Colonic mucosa (tissue), 4 donors: ENCODE data around the gene TRIM45. TPM values are rescaled to one million over a fixed set of nuclear protein-coding genes. Genes with fewer than 3 reads are reported as not detected.
A peak's percentile ranks its signal among the peaks of the same experiment; 100 is the strongest.

Experiments used
- DNase-seq: peaks from one replicate; pipeline ENCODE4 v3.0.0-alpha.2; 2020
- H3K27ac ChIP-seq: fragments of 200-600 bp; one replicate; pipeline ENCODE4 v1.8.0; 2021
- H3K27me3 ChIP-seq: fragments of 200-600 bp; one replicate; pipeline ENCODE4 v1.8.0; 2021
- H3K36me3 ChIP-seq: fragments of 200-600 bp; one replicate; pipeline ENCODE4 v1.8.0; 2021
- H3K4me1 ChIP-seq: fragments of 200-600 bp; one replicate; pipeline ENCODE4 v1.8.0; 2021; ENCODE audit warnings: mild to moderate bottlenecking
- H3K4me3 ChIP-seq: fragments of 200-600 bp; one replicate; pipeline ENCODE4 v1.8.0; 2021
- H3K9ac ChIP-seq, 2 donors: one replicate each; pipeline ENCODE4 v1.7.0; 2013; ENCODE audit warnings: control low read depth in 2 of 2, low read depth in 2 of 2, low read length in 2 of 2
- H3K9me3 ChIP-seq: fragments of 200-600 bp; one replicate; pipeline ENCODE4 v1.8.0; 2021
- intact Hi-C: fragments of 100-400 bp; cut with DNase I; formaldehyde crosslinking; loops from one replicate; pipeline ENCODE4 v1.14.1; 2022
- total RNA-seq, 2 donors: library from RNA; stranded (reverse); fragmentation: NEBNext Ultra II Directional in 1 of 2; extraction: Animal tissue kit (Norgen Biotek cat#: 25700) in 1 of 2; gene quantifications; one replicate each; pipeline ENCODE4 v1.2.1, GENCODE V29; 2021
- TF ChIP-seq, protein P1 (sequence below): fragments of 200-600 bp; IDR thresholded peaks from one replicate; pipeline ENCODE4 v1.8.0; 2022; ENCODE audit warnings: antibody characterized with exemption, mild to moderate bottlenecking
- donor health status: healthy.
- donor health status: DM: no; HTN: no; CAD: no.
- donor health status: DM: no; HTN: no; CAD: no.

Gene TRIM45, protein sequence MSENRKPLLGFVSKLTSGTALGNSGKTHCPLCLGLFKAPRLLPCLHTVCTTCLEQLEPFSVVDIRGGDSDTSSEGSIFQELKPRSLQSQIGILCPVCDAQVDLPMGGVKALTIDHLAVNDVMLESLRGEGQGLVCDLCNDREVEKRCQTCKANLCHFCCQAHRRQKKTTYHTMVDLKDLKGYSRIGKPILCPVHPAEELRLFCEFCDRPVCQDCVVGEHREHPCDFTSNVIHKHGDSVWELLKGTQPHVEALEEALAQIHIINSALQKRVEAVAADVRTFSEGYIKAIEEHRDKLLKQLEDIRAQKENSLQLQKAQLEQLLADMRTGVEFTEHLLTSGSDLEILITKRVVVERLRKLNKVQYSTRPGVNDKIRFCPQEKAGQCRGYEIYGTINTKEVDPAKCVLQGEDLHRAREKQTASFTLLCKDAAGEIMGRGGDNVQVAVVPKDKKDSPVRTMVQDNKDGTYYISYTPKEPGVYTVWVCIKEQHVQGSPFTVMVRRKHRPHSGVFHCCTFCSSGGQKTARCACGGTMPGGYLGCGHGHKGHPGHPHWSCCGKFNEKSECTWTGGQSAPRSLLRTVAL
- 1 to 10 TPM; 1.2 to 4.1 TPM for total RNA-seq

DNA sequence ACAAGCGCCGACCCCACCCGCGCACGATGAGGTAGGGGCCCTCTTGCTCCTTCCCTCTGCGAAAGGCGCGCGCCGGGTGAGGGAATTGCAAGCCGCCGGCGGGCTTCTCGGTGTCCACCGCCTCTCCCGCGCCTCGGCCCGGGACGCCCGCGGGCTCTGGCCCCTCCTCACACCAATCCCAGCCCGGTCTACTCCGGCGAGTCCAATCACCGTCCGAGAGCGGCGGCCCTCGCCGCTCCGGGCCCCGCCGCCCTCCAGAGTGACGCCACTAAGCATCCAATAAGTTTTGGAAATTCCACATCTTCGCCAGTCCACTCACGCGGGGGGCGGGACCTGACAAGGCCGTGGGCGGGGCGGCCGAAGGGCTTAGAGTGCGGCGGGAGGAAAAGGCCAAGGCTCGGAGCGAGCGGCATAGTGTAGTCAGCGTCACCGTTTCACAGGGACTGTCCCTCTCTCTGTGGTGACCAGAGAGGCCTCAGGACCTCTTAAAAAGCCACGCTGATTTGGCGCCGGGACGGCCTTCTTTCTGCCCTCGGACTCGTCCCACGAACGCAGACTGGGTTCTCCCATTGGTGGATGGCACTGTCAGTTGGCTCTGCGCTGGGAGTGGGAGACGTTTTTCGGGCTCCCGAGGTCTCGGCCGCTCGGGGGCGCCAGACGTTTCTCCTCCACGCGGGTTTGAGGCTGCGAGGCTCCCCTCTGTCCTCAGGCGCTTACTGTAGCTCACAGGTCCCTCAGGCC is at the start of gene TRIM45:
Gene TRIM45 (minus strand): TSS at position 161 of the 741 bp plus-strand sequence. CDS start 548 bp downstream, outside the sequence.
- H3K9me3 ChIP-seq: no peaks in the 10 kb centered on the region
- peak; percentile 97 for DNase-seq
- H3K36me3 ChIP-seq: no peaks in the 10 kb centered on the region
- peak within 1 kb of the TSS; percentile 68 to 72 for H3K9ac ChIP-seq
- peak within 1 kb of the TSS; percentile 72 for H3K27ac ChIP-seq
- TF ChIP-seq, protein P1, sequence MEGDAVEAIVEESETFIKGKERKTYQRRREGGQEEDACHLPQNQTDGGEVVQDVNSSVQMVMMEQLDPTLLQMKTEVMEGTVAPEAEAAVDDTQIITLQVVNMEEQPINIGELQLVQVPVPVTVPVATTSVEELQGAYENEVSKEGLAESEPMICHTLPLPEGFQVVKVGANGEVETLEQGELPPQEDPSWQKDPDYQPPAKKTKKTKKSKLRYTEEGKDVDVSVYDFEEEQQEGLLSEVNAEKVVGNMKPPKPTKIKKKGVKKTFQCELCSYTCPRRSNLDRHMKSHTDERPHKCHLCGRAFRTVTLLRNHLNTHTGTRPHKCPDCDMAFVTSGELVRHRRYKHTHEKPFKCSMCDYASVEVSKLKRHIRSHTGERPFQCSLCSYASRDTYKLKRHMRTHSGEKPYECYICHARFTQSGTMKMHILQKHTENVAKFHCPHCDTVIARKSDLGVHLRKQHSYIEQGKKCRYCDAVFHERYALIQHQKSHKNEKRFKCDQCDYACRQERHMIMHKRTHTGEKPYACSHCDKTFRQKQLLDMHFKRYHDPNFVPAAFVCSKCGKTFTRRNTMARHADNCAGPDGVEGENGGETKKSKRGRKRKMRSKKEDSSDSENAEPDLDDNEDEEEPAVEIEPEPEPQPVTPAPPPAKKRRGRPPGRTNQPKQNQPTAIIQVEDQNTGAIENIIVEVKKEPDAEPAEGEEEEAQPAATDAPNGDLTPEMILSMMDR: peak; percentile 65
- no peaks in the 10 kb centered on the region for H3K27me3 ChIP-seq
- intact Hi-C loops: no loop called here
- H3K4me3 ChIP-seq: peak within 1 kb of the TSS; percentile 45
- H3K4me1 ChIP-seq: no peaks in the 10 kb centered on the region

DNA sequence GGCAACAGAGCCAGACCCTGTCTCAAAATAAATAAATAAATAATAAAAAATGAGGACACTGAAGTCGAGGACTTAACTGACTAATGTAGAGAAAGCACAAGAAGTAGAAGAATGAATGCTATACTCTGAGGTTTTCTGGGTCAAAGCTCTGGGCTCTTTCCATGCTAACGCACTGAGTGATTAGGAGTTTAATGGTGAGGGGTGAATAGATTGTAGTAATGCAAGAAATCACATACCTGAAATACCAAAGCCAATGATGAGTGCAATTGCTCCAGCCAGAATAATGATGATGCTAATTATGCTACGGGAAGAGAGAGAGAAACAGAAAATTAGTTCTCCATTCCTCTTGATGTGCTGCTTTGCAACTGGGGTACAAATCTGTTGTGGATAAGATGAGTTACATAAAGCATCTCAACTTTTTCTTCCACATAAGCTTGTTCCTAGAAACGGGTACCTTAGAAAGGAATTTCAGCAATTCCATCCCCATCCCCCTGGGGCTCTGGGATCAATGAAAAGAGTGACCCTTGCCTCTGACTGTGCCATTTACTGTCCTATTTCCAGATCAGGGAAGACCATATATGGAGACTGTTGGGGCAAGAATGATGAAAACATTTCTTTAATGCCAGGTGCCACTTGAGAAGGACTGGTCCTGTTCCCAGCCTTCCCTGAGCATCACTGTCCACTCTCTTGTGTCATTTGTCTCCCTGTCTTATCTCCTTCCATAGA is 48.5 kb upstream of the TRIM45 start:
- Histone ChIP-seq H3K27me3 (no peaks in the 10 kb centered on the region), H3K4me1 (no peaks in the 10 kb centered on the region), H3K36me3 (no peaks in the 10 kb centered on the region), H3K9me3 (no peaks in the 10 kb centered on the region), H3K27ac (no peak overlapping the region), H3K4me3 (no peak overlapping the region), H3K9ac (no peak overlapping the region)
- intact Hi-C loops: no loop called here
- no peak for DNase-seq
- TF ChIP-seq, protein P1: no peak

DNA sequence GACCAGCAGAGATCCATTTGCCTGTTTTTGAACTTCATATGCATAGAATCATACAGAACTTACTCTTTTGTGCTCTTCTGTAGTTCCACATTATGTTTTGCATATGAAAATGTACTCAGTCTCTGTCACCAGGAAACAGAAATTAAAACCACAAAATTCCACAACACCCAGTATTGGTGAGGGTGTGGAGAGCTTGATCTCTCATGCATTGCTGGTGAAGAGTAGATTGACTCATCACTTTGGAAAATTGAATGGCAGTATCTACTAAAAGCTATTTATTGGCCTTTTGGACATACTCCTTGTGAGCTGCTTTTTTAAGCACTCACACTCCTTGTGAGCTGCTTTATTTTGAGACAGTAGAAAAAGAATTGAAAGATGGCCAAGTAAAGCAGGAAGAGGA is 45.9 kb upstream of the TRIM45 start:
- no peak for DNase-seq
- Histone ChIP-seq H3K4me3 (no peak overlapping the region), H3K27me3 (no peaks in the 10 kb centered on the region), H3K4me1 (no peaks in the 10 kb centered on the region), H3K9me3 (no peaks in the 10 kb centered on the region), H3K9ac (no peak overlapping the region), H3K36me3 (no peaks in the 10 kb centered on the region), H3K27ac (no peak overlapping the region)
- intact Hi-C loops: no loop called here
- TF ChIP-seq, protein P1: no peak

DNA sequence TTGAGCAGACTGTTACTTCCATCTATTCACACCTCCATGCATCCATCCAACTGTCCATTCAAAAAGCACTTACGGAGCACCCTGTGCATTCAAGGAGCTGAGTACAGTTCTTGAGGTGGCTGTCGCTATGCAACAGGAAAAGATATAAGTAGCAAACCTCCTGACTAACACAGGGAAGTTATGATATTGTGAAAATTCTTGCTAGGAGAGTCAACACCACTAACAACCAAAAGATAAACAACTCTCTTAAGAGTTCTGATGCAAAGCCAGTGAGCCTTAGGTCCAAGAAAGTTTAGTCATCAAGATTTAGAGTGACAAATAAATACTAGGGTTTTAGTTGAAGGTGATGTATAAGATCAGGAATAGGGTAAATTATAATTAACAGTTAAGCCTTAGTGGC is 44.5 kb upstream of the TRIM45 start:
- no peak for DNase-seq
- no peak overlapping the region for H3K9ac ChIP-seq
- intact Hi-C loops: no loop called here
- TF ChIP-seq, protein P1: no peak
- no peaks in the 10 kb centered on the region for H3K27me3 ChIP-seq
- H3K36me3 ChIP-seq: no peaks in the 10 kb centered on the region
- no peaks in the 10 kb centered on the region for H3K9me3 ChIP-seq
- no peaks in the 10 kb centered on the region for H3K4me1 ChIP-seq
- H3K4me3 ChIP-seq: no peak overlapping the region
- H3K27ac ChIP-seq: no peak overlapping the region

DNA sequence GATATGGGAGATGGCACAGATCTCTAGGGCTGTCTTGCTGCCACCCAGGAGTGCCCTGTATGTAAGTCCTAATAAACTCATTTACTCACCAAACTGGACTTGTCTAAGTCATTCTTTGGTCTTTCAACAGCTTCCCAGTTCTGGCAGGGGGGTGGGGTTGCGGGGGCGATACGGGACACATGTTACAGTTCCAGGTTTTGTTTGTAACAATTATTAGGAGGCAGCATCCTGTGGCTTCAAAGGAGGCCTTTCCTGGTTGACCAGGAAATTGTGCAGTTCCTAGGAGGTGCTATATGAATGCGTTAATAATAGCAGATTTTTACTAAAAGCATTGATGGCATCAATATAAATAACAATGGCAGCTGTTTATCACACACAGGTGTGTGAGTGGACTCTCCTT is 42.7 kb upstream of the TRIM45 start:
- H3K4me1 ChIP-seq: no peaks in the 10 kb centered on the region
- DNase-seq: no peak
- TF ChIP-seq, protein P1: no peak
- H3K4me3 ChIP-seq: no peak overlapping the region
- no peak overlapping the region for H3K27ac ChIP-seq
- no peaks in the 10 kb centered on the region for H3K36me3 ChIP-seq
- H3K27me3 ChIP-seq: no peaks in the 10 kb centered on the region
- no peak overlapping the region for H3K9ac ChIP-seq
- no peaks in the 10 kb centered on the region for H3K9me3 ChIP-seq
- intact Hi-C loops: no loop called here
